Activated CD8-positive, alpha-beta memory T cell treated with anti-CD3 and anti-CD28 coated beads for 48 hours (primary cell): Measurements from ENCODE around the gene RSRP1.

ENCODE experiments used
- DNase-seq, 3 experiments: peaks; one replicate each; pipeline ENCODE4 v3.0.0-alpha.2; 2020; ENCODE audit warnings: low read depth in 2 of 3, low spot score in 2 of 3

RSRP1 gene

GRCh38 chr1:25194054-25194453 is 53.2 kb downstream of the RSRP1 start:
- no peak for DNase-seq

DNA sequence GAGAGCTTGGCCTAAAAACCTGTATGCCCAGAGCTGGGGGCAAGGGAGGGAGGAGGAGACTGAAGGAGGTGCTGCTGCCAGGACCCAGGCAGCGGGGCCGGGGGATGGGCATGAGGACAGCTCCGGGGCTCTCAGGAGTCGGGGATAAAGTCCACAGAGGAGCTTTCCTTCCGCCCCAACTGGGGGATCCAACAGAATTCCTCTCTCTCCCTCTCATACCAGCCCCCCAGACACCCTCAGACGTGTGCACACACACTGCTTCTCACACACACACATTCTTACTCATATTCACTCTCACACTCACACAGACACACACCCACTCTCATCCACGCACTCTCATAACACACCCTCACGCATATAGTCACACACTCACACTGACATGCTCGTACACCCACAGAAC is 54.0 kb downstream of the RSRP1 start:
- no peak for DNase-seq
